ENCODE data around the gene HTRA3.

The HTRA3 gene

GRCh38 chr4:8282742-8283141 is 13.2 kb downstream of the HTRA3 start:
- DNase-seq = no peak

- DNase-seq = no peak
Measured at GRCh38 chr4:8283161-8283560, 13.6 kb downstream of the HTRA3 start.

GRCh38 chr4:8283631-8284121 is 14.1 kb downstream of the HTRA3 start:
- no peak for DNase-seq

- no peak for DNase-seq
Measured at GRCh38 chr4:8284391-8284790, 14.8 kb downstream of the HTRA3 start.

GRCh38 chr4:8285143-8285975 is 15.8 kb downstream of the HTRA3 start:
- DNase-seq = no peak

GRCh38 chr4:8285976-8286718 is 16.6 kb downstream of the HTRA3 start:
- DNase-seq = no peak

- DNase-seq = no peak
Measured at GRCh38 chr4:8286719-8287342, 17.3 kb downstream of the HTRA3 start.

GRCh38 chr4:8287343-8288280 is 18.1 kb downstream of the HTRA3 start:
- DNase-seq = no peak

- DNase-seq = no peak
Measured at GRCh38 chr4:8289151-8289750, 19.7 kb downstream of the HTRA3 start.

- no peak for DNase-seq
Measured at GRCh38 chr4:8289956-8290700, 20.6 kb downstream of the HTRA3 start.

GRCh38 chr4:8290701-8290970 is 21.1 kb downstream of the HTRA3 start:
- no peak for DNase-seq

GRCh38 chr4:8291036-8291682 is 21.6 kb downstream of the HTRA3 start:
- DNase-seq = no peak

GRCh38 chr4:8291701-8292477 is 22.3 kb downstream of the HTRA3 start:
- DNase-seq = no peak

- DNase-seq = no peak
Measured at GRCh38 chr4:8292478-8293107, 23.0 kb downstream of the HTRA3 start.

GRCh38 chr4:8293131-8293975 is 23.8 kb downstream of the HTRA3 start:
- DNase-seq = no peak

- no peak for DNase-seq
Measured at GRCh38 chr4:8294036-8294435, 24.5 kb downstream of the HTRA3 start.

GRCh38 chr4:8294775-8295174 is 25.2 kb downstream of the HTRA3 start:
- DNase-seq = no peak

GRCh38 chr4:8295471-8295870 is 25.9 kb downstream of the HTRA3 start:
- DNase-seq = no peak

GRCh38 chr4:8296491-8296890 is 26.9 kb downstream of the HTRA3 start:
- DNase-seq = no peak

All from suppressor macrophage treated with lipopolysaccharide for 4 hours (primary cell).